ENCODE results near the gene DDX46.

DNA sequence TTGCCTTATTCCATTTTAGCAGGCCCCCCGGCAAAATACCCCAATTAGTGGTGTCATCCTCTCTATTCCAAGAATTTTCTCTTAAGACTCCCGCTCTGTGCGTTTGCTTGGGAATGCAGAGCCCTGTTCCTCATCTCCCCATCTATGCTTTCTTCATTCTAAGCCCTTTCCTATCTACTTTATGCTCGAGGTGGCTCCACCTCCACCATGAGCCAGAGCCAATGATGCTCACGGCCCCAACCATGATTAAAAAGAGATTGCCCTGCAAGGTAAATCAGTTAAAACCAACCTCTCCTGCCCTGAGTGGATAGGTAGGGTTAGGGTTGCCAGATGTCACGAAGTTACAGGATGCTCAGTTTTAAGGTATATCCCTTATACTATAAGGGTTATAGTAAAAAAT, 114.9 kb downstream of the DDX46 start:
- TF ChIP-seq, protein P1, sequence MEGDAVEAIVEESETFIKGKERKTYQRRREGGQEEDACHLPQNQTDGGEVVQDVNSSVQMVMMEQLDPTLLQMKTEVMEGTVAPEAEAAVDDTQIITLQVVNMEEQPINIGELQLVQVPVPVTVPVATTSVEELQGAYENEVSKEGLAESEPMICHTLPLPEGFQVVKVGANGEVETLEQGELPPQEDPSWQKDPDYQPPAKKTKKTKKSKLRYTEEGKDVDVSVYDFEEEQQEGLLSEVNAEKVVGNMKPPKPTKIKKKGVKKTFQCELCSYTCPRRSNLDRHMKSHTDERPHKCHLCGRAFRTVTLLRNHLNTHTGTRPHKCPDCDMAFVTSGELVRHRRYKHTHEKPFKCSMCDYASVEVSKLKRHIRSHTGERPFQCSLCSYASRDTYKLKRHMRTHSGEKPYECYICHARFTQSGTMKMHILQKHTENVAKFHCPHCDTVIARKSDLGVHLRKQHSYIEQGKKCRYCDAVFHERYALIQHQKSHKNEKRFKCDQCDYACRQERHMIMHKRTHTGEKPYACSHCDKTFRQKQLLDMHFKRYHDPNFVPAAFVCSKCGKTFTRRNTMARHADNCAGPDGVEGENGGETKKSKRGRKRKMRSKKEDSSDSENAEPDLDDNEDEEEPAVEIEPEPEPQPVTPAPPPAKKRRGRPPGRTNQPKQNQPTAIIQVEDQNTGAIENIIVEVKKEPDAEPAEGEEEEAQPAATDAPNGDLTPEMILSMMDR (IDR thresholded peaks at IDR 0.05; ENCODE audit: poor library complexity, severe bottlenecking): no peak
- TF ChIP-seq EZH2 (IDR thresholded peaks at IDR 0.05; ENCODE audit: borderline replicate concordance, insufficient read depth, low read length, poor library complexity, severe bottlenecking) (no peak), POLR2AphosphoS5 (IDR thresholded peaks at IDR 0.05) (no peak)
- TF ChIP-seq, protein P2, sequence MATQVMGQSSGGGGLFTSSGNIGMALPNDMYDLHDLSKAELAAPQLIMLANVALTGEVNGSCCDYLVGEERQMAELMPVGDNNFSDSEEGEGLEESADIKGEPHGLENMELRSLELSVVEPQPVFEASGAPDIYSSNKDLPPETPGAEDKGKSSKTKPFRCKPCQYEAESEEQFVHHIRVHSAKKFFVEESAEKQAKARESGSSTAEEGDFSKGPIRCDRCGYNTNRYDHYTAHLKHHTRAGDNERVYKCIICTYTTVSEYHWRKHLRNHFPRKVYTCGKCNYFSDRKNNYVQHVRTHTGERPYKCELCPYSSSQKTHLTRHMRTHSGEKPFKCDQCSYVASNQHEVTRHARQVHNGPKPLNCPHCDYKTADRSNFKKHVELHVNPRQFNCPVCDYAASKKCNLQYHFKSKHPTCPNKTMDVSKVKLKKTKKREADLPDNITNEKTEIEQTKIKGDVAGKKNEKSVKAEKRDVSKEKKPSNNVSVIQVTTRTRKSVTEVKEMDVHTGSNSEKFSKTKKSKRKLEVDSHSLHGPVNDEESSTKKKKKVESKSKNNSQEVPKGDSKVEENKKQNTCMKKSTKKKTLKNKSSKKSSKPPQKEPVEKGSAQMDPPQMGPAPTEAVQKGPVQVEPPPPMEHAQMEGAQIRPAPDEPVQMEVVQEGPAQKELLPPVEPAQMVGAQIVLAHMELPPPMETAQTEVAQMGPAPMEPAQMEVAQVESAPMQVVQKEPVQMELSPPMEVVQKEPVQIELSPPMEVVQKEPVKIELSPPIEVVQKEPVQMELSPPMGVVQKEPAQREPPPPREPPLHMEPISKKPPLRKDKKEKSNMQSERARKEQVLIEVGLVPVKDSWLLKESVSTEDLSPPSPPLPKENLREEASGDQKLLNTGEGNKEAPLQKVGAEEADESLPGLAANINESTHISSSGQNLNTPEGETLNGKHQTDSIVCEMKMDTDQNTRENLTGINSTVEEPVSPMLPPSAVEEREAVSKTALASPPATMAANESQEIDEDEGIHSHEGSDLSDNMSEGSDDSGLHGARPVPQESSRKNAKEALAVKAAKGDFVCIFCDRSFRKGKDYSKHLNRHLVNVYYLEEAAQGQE (IDR thresholded peaks at IDR 0.05; ENCODE audit: borderline replicate concordance): no peak
